Esophagus squamous epithelium (tissue), 4 donors: ENCODE data around the gene TSHZ2.

Source experiments
- CTCF ChIP-seq, 6 experiments: fragments of 450-650 bp in 4 of 6; fragments of 200-600 bp in 2 of 6; sonication (generic) in 2 of 6; IDR thresholded peaks; one replicate each; pipeline ENCODE4 v1.5.1; 2016 to 2019; ENCODE audit warnings: antibody characterized with exemption in 6 of 6, mild to moderate bottlenecking in 4 of 6, moderate library complexity in 4 of 6
- POLR2A ChIP-seq, 4 donors: fragments of 450-650 bp; IDR thresholded peaks; one replicate each; pipeline ENCODE4 v1.6.1; 2017; ENCODE audit warnings: antibody characterized with exemption in 4 of 4, mild to moderate bottlenecking in 4 of 4, moderate library complexity in 3 of 4

- TF ChIP-seq CTCF (IDR thresholded peaks at IDR 0.05) (no peak), POLR2A (IDR thresholded peaks at IDR 0.05) (no peak)
Observed at GRCh38 chr20:53141201-53142050, 169.3 kb downstream of the TSHZ2 start.
